DMS 273 treated with DMSO at 0.1 percent for 48 hours (cell line): ENCODE measurements around the gene PPP1R16B.

Experiments used
- DNase-seq: peaks from one replicate; lab custom pipeline; 2025; lab: John Stamatoyannopoulos, UW

PPP1R16B gene

DNA sequence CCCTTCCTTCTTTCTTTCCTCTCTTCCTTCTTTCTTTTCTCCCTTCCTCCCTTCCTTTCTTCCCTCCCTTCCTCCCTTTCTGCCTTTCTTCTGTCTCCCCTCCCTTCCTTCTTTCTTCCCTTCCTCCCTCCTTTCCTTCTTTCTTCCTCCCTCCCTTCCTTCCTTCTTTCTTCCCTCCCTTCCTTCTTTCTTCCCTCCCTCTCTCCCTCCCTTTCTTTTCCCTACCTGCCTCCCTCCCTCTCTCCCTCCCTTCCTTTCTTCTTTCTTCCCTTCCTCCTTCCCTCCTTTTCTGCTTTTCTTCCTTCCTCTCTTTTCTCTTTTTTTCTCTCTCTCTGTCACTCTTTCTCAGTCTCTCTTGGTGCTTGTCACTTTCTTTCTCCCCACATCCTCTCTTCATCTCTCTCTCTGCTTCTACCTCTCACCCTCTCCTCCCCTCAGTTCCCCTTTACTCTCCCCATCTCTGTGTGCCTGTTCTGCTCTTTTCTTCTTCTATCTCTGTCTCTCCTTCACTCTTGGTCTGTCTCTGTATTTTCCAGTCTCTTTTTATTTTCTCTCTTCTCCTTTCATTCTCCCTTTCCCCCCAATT lies 90.6 kb downstream of the PPP1R16B start:
- DNase-seq, result no peak

DNA sequence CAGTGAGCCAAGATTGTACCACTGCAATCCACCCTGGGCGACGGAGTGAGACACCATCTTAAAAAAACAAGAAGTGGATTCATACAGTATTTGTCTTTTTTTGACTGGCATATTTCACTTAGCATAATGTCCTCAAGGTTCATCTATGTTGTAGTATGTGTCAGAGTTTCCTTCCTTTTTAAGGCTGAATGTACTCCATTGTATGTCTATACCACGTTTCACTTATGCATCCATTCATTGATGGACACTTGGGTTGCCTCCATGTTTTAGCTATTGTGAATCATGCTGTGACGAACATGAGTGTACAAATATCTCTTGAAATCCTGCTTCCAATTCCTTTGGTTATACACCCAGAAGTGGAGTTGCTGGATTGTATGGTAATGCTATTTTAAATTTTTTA lies 91.8 kb downstream of the PPP1R16B start:
- no peak for DNase-seq

DNA sequence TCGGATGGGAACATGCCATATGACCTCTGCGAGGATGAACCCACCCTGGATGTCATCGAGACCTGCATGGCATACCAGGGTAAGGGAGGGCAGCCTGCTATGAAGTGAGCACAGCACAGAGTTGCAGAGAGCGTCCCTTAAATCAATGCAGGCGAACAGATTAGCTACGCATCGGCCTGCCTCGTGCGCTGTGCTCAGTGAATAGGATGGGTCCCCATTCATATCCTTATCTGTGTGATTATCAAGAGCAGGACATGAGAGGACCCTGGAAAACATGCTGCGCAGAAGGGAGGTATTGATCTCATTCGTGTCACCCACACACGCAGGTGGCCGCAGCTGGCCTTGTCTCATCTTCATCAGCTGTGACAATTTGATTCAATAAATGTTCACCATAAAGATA lies 95.1 kb downstream of the PPP1R16B start:
- DNase-seq, result no peak

DNA sequence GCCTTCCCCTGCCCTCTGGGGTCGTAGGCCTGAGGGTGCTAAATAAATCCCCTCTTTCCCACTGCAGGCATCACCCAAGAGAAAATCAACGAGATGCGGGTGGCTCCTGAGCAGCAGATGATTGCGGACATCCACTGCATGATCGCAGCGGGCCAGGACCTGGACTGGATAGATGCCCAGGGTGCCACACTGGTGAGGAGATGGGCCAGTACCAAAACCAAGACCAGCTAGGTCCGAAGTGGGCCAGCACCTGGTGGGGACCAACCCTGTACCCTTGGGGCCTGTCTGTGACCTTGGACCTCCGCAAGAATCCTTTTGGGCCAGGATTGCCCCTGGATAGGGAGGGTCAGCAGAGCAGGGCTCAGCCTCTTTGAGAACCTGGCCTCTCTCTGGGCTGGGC lies 97.1 kb downstream of the PPP1R16B start:
- no peak for DNase-seq

GRCh38 chr20:38903335-38903734 lies 97.8 kb downstream of the PPP1R16B start:
- no peak for DNase-seq

DNA sequence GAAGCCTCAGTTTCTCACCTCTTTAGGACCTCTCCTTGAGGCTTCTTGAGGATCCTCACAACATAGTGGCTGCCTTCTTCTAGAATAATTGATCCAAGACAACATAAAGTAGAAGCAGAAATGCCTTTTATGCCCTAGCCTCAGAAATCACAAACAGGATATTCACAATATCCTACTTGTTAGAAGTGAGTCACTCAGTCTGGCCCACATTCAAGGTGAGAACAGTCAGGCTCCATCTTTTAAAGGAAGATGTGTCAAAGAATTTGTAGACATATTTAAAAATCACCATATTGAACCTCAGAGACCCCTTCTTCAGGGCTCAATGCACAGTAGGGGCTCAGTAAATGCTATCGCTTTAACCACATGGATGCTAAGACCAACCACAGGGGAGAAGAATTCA lies 99.9 kb downstream of the PPP1R16B start:
- no peak for DNase-seq

GRCh38 chr20:38907918-38908677 lies 102.6 kb downstream of the PPP1R16B start:
- no peak for DNase-seq

DNA sequence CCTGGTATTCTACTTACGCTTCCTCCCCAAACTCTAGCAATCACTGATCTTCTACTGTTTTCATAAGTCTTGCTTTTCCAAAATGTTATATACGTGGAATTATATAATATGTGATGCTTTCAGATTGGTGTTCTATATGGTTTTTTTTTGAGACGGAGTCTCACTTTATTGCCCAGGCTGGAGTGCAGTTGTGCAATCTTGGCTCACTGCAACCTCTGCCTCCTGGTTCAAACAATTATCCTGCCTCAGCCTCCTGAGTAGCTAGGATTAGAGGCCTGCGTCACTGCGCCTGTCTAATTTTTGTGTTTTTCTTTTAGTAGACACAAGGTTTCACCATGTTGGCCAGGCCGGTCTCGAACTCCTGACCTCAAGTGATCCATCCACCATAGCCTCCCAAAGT lies 109.9 kb downstream of the PPP1R16B start:
- DNase-seq, result no peak

DNA sequence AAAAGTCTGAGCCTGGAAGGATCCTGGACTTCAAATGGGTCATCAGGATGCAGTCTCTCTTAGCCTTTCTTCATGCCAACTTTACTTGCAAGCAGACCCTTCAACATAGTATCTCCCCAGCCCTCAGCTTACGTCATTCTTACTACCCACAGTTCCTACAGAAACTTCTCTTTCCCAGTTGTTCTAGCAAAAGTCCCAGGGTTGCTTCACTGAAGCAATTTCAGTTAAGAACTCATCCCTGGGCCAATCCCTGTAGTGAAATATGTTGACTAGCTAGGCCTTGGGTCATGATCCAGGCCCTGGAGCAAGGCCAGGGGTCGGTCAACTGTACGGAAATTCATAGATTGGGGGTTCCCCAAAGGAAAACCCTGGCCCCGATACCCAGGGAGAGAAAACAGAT lies 112.2 kb downstream of the PPP1R16B start:
- DNase-seq, result no peak

DNA sequence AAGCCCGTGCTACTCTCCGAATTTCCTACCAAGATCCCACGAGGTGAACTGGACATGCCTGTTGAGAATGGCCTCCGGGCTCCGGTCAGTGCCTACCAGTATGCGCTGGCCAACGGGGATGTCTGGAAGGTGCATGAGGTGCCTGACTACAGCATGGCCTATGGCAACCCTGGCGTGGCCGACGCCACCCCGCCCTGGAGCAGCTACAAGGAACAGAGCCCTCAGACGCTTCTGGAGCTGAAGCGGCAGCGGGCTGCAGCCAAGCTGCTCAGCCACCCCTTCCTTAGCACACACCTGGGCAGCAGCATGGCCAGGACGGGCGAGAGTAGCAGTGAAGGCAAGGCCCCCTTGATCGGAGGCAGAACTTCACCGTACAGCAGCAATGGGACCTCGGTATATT lies 112.7 kb downstream of the PPP1R16B start:
- DNase-seq, result no peak

- no peak for DNase-seq
These were observed 114.2 kb downstream of the PPP1R16B start for GRCh38 chr20:38919683-38920082.

DNA sequence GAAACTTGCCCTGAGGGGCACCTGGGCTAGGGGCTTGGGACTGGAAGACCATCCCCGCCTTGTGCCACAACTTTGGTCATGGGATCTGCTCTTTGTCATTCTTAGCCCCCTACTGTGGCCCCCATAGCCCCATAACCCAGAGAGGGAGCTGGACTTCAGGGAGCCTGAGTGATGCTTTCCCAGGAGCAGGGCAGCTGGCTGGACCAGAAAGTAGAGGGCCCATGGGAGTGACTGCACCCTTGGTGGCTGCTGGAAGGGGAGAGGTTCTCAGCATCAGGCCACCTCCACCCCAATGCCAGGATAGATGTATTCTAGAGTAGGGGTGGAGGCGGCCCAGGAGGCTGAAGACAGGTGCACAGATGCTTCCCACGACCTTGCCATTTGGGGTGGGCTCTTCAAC lies 114.9 kb downstream of the PPP1R16B start:
- no peak for DNase-seq

GRCh38 chr20:38920851-38921250 lies 115.4 kb downstream of the PPP1R16B start:
- DNase-seq, result no peak

- DNase-seq, result no peak
These were observed 119.2 kb downstream of the PPP1R16B start for GRCh38 chr20:38924718-38925117.

DNA sequence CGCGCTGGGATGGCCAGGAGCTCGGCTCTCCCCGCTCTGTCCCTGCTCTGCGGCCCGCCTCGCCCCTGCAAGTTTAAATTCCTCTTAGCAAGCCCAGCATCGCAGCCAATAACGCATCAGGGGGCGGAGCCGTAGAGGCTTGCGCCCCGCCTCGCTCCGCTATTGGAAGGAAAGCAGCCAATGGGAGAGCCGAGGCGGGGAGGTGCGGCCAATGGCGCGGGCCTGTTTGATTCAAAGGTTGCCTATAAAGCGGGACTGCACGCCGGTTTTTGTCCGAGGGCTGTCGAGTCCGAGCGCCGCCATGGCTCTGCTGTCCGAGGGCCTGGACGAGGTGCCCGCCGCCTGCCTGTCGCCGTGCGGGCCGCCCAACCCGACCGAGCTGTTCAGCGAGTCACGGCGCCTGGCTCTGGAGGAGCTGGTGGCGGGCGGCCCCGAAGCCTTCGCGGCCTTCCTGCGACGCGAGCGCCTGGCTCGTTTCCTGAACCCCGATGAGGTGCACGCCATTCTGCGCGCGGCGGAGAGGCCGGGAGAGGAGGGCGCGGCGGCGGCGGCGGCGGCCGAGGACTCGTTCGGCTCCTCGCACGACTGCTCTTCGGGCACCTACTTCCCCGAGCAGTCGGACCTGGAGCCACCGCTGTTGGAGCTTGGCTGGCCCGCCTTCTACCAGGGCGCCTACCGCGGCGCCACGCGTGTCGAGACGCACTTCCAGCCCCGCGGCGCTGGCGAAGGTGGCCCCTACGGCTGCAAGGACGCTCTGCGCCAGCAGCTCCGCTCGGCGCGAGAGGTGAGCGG lies 120.8 kb downstream of the PPP1R16B start, which contains the start of gene FAM83D:
Gene FAM83D (plus strand): TSS at position 276 of the 792 bp plus-strand sequence. CDS start 26 bp downstream, at position 302.
- peak; percentile 76 for DNase-seq

DNA sequence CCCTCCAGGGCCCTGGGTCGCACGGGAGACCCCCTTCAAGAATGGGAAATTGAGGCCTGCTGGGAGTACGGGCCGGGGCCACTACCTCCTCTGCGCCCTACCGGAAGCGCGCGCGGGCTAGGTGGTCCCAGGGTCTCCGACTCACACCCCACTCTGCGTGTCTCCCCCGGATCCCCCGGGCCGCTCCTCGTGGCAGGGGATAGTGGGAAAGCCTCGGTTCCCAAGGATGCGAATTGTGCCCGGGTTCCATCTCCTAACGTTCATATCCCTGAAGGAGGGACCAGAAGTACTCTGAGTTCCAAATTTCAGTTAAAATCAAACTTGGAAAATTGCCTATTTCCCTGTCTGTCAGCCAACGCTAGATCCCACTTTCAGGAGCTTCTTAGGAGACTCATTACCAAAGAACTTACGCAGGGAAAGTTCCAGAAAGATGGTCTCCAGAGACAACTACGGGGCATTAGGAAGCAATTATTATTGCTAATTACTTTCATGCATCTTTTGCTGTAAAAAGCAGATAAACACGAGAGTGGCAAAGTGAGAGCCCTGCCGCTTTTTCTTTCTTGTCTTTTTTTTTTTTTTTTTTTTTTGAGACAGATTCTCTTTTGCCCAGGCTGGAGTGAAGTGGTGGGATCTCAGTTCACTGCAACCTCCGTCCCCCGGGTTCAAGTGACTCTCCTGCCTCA lies 121.6 kb downstream of the PPP1R16B start:
- no peak for DNase-seq

- DNase-seq, result no peak
These were observed 122.5 kb downstream of the PPP1R16B start for GRCh38 chr20:38927902-38928578.

GRCh38 chr20:38930242-38930569 lies 124.7 kb downstream of the PPP1R16B start:
- no peak for DNase-seq

DNA sequence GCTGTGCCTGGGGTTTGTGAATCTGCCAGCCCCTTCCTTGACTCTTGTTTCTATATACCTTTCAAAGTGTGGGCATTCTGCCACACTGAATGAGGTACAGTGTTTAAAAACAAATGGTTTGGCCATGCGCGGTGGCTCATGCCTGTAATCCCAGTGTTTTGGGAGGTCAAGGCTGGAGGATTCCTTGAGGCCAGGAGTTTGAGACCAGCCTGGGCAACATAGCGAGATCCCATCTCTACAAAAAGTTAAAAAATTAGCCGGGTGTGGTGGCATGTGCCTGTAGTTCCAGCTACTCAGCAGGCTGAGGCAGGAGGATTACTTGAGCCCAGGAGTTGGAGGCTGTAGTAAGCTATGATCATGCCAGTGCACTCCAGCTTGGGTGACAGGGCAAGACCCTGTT lies 126.5 kb downstream of the PPP1R16B start:
- no peak for DNase-seq

- no peak for DNase-seq
These were observed 127.1 kb downstream of the PPP1R16B start for GRCh38 chr20:38932457-38933120.

- no peak for DNase-seq
These were observed 129.0 kb downstream of the PPP1R16B start for GRCh38 chr20:38934530-38934929.
